K562 (cell line): ENCODE measurements around the gene SYNGR1. TPM values are rescaled to one million over a fixed set of nuclear protein-coding genes. Genes with fewer than 3 reads are reported as not detected.

ENCODE experiments used
- CHD7 ChIP-seq: fragments of 200-600 bp; sonication (generic); IDR thresholded peaks from one replicate; pipeline ENCODE4 v1.6.1; 2012; ENCODE audit warnings: mild to moderate bottlenecking, low read depth, low read length, inconsistent platforms
- FOS ChIP-seq: IDR thresholded peaks from 3 replicates; pipeline ENCODE4 v1.6.1; 2011; ENCODE audit not compliant: insufficient read length; ENCODE audit errors: extremely low read depth
- FOXJ2 ChIP-seq: fragments of 200-800 bp; sonication (Bioruptor generic); IDR thresholded peaks from 2 replicates; pipeline ENCODE4 v1.6.1; 2016; ENCODE audit warnings: missing genetic modification characterization, missing compliant biosample characterization
- PCBP1 ChIP-seq: fragments of 200-400 bp; formaldehyde crosslinking; IDR thresholded peaks from 2 replicates; pipeline ENCODE4 v1.6.1; 2018; ENCODE audit warnings: mild to moderate bottlenecking, low read depth, low read length; ENCODE audit not compliant: poor library complexity, severe bottlenecking
- SOX6 ChIP-seq: fragments of 450-650 bp; IDR thresholded peaks from 2 replicates; pipeline ENCODE4 v1.6.1; 2014; ENCODE audit warnings: mild to moderate bottlenecking
- TEAD1 ChIP-seq, 2 experiments: fragments of 450-650 bp in 1 of 2; sonication (generic) in 1 of 2; formaldehyde crosslinking; IDR thresholded peaks; 2 replicates each; pipeline versions ENCODE4 v1.4.0 to v1.8.0; 2020 to 2022; ENCODE audit warnings: mild to moderate bottlenecking in 2 of 2, missing genetic modification reagents in 1 of 2
- ZBTB5 ChIP-seq: fragments of 450-650 bp; IDR thresholded peaks from 2 replicates; pipeline ENCODE4 v1.6.1; 2017; ENCODE audit warnings: antibody characterized with exemption
- ZFX ChIP-seq: sonication (generic); formaldehyde crosslinking; IDR thresholded peaks from 2 replicates; pipeline ENCODE4 v1.8.0; 2022; ENCODE audit warnings: mild to moderate bottlenecking, missing genetic modification reagents, moderate library complexity
- ZNF639 ChIP-seq, 2 experiments: fragments of 200-800 bp in 1 of 2; sonication (Bioruptor generic) in 1 of 2; sonication (generic) in 1 of 2; formaldehyde crosslinking in 1 of 2; IDR thresholded peaks in 1 of 2; conservative IDR thresholded peaks in 1 of 2; 2 replicates each; pipeline versions ENCODE4 v1.5.0 to v1.6.1; 2016 to 2020; ENCODE audit warnings: missing compliant biosample characterization in 1 of 2, missing genetic modification characterization in 1 of 2, missing genetic modification reagents in 1 of 2
- polyA plus RNA-seq, 8 experiments: library from polyadenylated mRNA; depleted of rRNA in 4 of 8; stranded (reverse) in 5 of 8; unstranded in 3 of 8; fragments of >200 nt; fragmentation: Nextera tagmentation in 2 of 8; fragmentation: Illumina TruSeq in 1 of 8; extraction: Ambion mirVana in 2 of 8; extraction: Trizol in 1 of 8; gene quantifications; 2 replicates each; pipeline versions ENCODE4 v1.2.1 to v1.2.3, GENCODE V29; 2011 to 2014; ENCODE audit warnings: inconsistent platforms in 1 of 8, missing spikeins in 1 of 8
- total RNA-seq, 7 experiments: library from RNA; depleted of rRNA in 6 of 7; stranded (reverse); fragments of >200 nt in 6 of 7; fragmentation: Illumina TruSeq in 2 of 7; extraction: Trizol in 2 of 7; gene quantifications; 2 replicates each; pipeline versions ENCODE4 v1.2.1 to v1.2.3, GENCODE V29; 2011 to 2021; ENCODE audit warnings: low replicate concordance in 1 of 7

SYNGR1 gene
- total and polyA plus RNA-seq, 9 of the 15 experiments (the other 6 are each of a cell fraction or from before 2014, with no cell fraction given) = 1.8 to 15.9 (median 5.5) TPM

GRCh38 chr22:39343259-39344045 lies 6.3 kb upstream of the SYNGR1 start (continued):
- TF ChIP-seq CHD7 (peak; percentile 76), ZNF639 (CRISPR knock-in tag; conservative IDR thresholded peaks at IDR 0.05 in 1 of 2, IDR thresholded peaks at IDR 0.05 in 1 of 2) (no peak), ZFX (CRISPR knock-in tag) (no peak), PCBP1 (no peak), TEAD1 (CRISPR knock-in tag; IDR thresholded peaks at IDR 0.05) (0 out of 4 replicates have a peak, but pooled peaks of 1 of the 2 experiments have one; percentile 20), SOX6 (no peak), FOS (no peak), FOXJ2 (tag) (no peak), ZBTB5 (no peak)
- TF ChIP-seq, all 486 proteins: peak for 11
